ENCODE data around the gene PKIB. TPM values are rescaled to one million over a fixed set of nuclear protein-coding genes. Genes with fewer than 3 reads are reported as not detected.

Gene PKIB
- total RNA-seq, 1 donor from 2014 or later: 44.8 TPM

- no peaks in the 10 kb centered on the region for H3K27me3 Mint-ChIP-seq
- peaks cover 39% of the 10 kb centered on the region for H3K36me3 Mint-ChIP-seq (ENCODE audit: insufficient read depth)
- H3K4me3 Mint-ChIP-seq (ENCODE audit: low read depth): no peak overlapping the region
- no peak for DNase-seq (ENCODE audit: low spot score, unreplicated experiment)
- peaks cover 30% of the 10 kb centered on the region for H3K9me3 Mint-ChIP-seq (ENCODE audit: low read depth)
- TF ChIP-seq CTCF (IDR thresholded peaks at IDR 0.05; ENCODE audit: unreplicated experiment): no peak
- no peak overlapping the region for H3K27ac Mint-ChIP-seq
- H3K4me1 Mint-ChIP-seq (ENCODE audit: low read depth): no peaks in the 10 kb centered on the region
These were observed 41.9 kb upstream of the PKIB start for GRCh38 chr6:122568350-122568749.

- no peak for TF ChIP-seq CTCF (IDR thresholded peaks at IDR 0.05; ENCODE audit: unreplicated experiment)
- H3K9me3 Mint-ChIP-seq (ENCODE audit: low read depth): peaks cover 33% of the 10 kb centered on the region
- H3K4me1 Mint-ChIP-seq (ENCODE audit: low read depth): no peaks in the 10 kb centered on the region
- H3K27ac Mint-ChIP-seq: no peak overlapping the region
- H3K4me3 Mint-ChIP-seq (ENCODE audit: low read depth): no peak overlapping the region
- no peak for DNase-seq (ENCODE audit: low spot score, unreplicated experiment)
- peaks cover 40% of the 10 kb centered on the region for H3K36me3 Mint-ChIP-seq (ENCODE audit: insufficient read depth)
- H3K27me3 Mint-ChIP-seq: no peaks in the 10 kb centered on the region
These were observed 41.4 kb upstream of the PKIB start for GRCh38 chr6:122568797-122569221.

- no peaks in the 10 kb centered on the region for H3K27me3 Mint-ChIP-seq
- no peaks in the 10 kb centered on the region for H3K4me1 Mint-ChIP-seq (ENCODE audit: low read depth)
- H3K27ac Mint-ChIP-seq: no peak overlapping the region
- peaks cover 41% of the 10 kb centered on the region for H3K36me3 Mint-ChIP-seq (ENCODE audit: insufficient read depth)
- TF ChIP-seq CTCF (IDR thresholded peaks at IDR 0.05; ENCODE audit: unreplicated experiment): no peak
- peaks cover 38% of the 10 kb centered on the region for H3K9me3 Mint-ChIP-seq (ENCODE audit: low read depth)
- no peak overlapping the region for H3K4me3 Mint-ChIP-seq (ENCODE audit: low read depth)
- no peak for DNase-seq (ENCODE audit: low spot score, unreplicated experiment)
These were observed 40.9 kb upstream of the PKIB start for GRCh38 chr6:122569230-122569771.

- Mint-ChIP-seq H3K36me3 (ENCODE audit: insufficient read depth) (peaks cover 54% of the 10 kb centered on the region), H3K4me3 (ENCODE audit: low read depth) (no peak overlapping the region), H3K9me3 (ENCODE audit: low read depth) (peaks cover 53% of the 10 kb centered on the region), H3K27me3 (no peaks in the 10 kb centered on the region), H3K27ac (no peak overlapping the region), H3K4me1 (ENCODE audit: low read depth) (no peaks in the 10 kb centered on the region)
- no peak for TF ChIP-seq CTCF (IDR thresholded peaks at IDR 0.05; ENCODE audit: unreplicated experiment)
- DNase-seq (ENCODE audit: low spot score, unreplicated experiment): no peak
These were observed 38.3 kb upstream of the PKIB start for GRCh38 chr6:122571888-122572287.

GRCh38 chr6:122576888-122577287 is 33.3 kb upstream of the PKIB start:
- peaks cover 42% of the 10 kb centered on the region for H3K9me3 Mint-ChIP-seq (ENCODE audit: low read depth)
- peaks cover 12% of the 10 kb centered on the region for H3K4me1 Mint-ChIP-seq (ENCODE audit: low read depth)
- no peak overlapping the region for H3K27ac Mint-ChIP-seq
- no peak overlapping the region for H3K4me3 Mint-ChIP-seq (ENCODE audit: low read depth)
- TF ChIP-seq CTCF (IDR thresholded peaks at IDR 0.05; ENCODE audit: unreplicated experiment): no peak
- no peaks in the 10 kb centered on the region for H3K27me3 Mint-ChIP-seq
- DNase-seq (ENCODE audit: low spot score, unreplicated experiment): no peak
- H3K36me3 Mint-ChIP-seq (ENCODE audit: insufficient read depth): peaks cover 39% of the 10 kb centered on the region
